Hindlimb muscle (tissue), 1 donor: ENCODE results near the gene DPP6. TPM values are rescaled to one million over a fixed set of nuclear protein-coding genes. Genes with fewer than 3 reads are reported as not detected.

Source experiments
- DNase-seq: peaks from one replicate; pipeline ENCODE4 v3.0.0-alpha.2; 2013
- polyA plus RNA-seq: library from polyadenylated mRNA; unstranded; fragments of 120-200 nt; gene quantifications from one replicate; pipeline ENCODE4 v1.2.1, GENCODE V29; 2013; ENCODE audit not compliant: insufficient read length

Gene DPP6
- polyA plus RNA-seq, 1 donor: 2.0 TPM

- DNase-seq: peak; percentile 34
Observed at GRCh38 chr7:154451480-154452457, 399.6 kb downstream of the DPP6 start.

- no peak for DNase-seq
Observed at GRCh38 chr7:154463794-154464193, 411.6 kb downstream of the DPP6 start.

- DNase-seq: peak; percentile 8
Observed at GRCh38 chr7:154469652-154470051, 417.5 kb downstream of the DPP6 start.

GRCh38 chr7:154472343-154472742, 420.1 kb downstream of the DPP6 start:
- no peak for DNase-seq

- DNase-seq: no peak
Observed at GRCh38 chr7:154473360-154473759, 421.2 kb downstream of the DPP6 start.

GRCh38 chr7:154474903-154475520, 422.8 kb downstream of the DPP6 start:
- DNase-seq: no peak

- no peak for DNase-seq
Observed at GRCh38 chr7:154475864-154476263, 423.7 kb downstream of the DPP6 start.

GRCh38 chr7:154480817-154481216, 428.6 kb downstream of the DPP6 start:
- DNase-seq: no peak

- no peak for DNase-seq
Observed at GRCh38 chr7:154482863-154483262, 430.7 kb downstream of the DPP6 start.

- DNase-seq: no peak
Observed at GRCh38 chr7:154484406-154484805, 432.2 kb downstream of the DPP6 start.

GRCh38 chr7:154484943-154485342, 432.7 kb downstream of the DPP6 start:
- no peak for DNase-seq

GRCh38 chr7:154489897-154490296, 437.7 kb downstream of the DPP6 start:
- no peak for DNase-seq

GRCh38 chr7:154493594-154493993, 441.4 kb downstream of the DPP6 start:
- DNase-seq: no peak

- no peak for DNase-seq
Observed at GRCh38 chr7:154497751-154498150, 445.6 kb downstream of the DPP6 start.

- peak; percentile 15 for DNase-seq
Observed at GRCh38 chr7:154503962-154504550, 451.9 kb downstream of the DPP6 start.

- DNase-seq: peak; percentile 36
Observed at GRCh38 chr7:154504918-154505317, 452.7 kb downstream of the DPP6 start.

- no peak for DNase-seq
Observed at GRCh38 chr7:154505362-154505761, 453.2 kb downstream of the DPP6 start.

GRCh38 chr7:154509192-154509591, 457.0 kb downstream of the DPP6 start:
- DNase-seq: no peak

GRCh38 chr7:154512121-154512833, 460.1 kb downstream of the DPP6 start:
- no peak for DNase-seq

GRCh38 chr7:154517768-154518167, 465.6 kb downstream of the DPP6 start:
- DNase-seq: no peak

- no peak for DNase-seq
Observed at GRCh38 chr7:154519229-154519628, 467.0 kb downstream of the DPP6 start.

- no peak for DNase-seq
Observed at GRCh38 chr7:154530136-154530535, 477.9 kb downstream of the DPP6 start.

- DNase-seq: no peak
Observed at GRCh38 chr7:154532771-154533170, 480.6 kb downstream of the DPP6 start.
